Measurements from ENCODE around the gene CDKN1A. TPM values are rescaled to one million over a fixed set of nuclear protein-coding genes. Genes with fewer than 3 reads are reported as not detected.

Gene CDKN1A
- total RNA-seq, 1 donor from 2014 or later: 201 TPM

DNA sequence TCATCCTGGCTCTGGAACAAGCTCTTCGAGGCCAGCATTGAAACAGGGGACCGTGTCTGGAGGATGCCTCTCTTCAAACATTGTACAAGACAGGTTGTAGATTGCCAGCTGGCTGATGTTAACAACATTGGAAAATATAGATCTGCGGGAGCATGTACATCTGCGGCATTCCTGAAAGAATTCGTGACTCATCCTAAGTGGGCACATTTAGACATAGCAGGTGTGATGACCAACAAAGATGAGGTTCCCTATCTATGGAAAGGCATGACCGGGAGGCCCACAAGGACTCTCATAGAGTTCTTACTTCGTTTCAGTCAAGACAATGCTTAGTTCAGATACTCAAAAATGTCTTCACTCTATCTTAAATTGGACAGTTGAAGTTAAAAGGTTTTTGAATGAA is 3.6 kb upstream of the CDKN1A start:
- H3K9me3 Mint-ChIP-seq (ENCODE audit: unreplicated experiment): no peaks in the 10 kb centered on the region
- no peak for DNase-seq (ENCODE audit: extremely low spot score, unreplicated experiment)
- TF ChIP-seq, protein P1, sequence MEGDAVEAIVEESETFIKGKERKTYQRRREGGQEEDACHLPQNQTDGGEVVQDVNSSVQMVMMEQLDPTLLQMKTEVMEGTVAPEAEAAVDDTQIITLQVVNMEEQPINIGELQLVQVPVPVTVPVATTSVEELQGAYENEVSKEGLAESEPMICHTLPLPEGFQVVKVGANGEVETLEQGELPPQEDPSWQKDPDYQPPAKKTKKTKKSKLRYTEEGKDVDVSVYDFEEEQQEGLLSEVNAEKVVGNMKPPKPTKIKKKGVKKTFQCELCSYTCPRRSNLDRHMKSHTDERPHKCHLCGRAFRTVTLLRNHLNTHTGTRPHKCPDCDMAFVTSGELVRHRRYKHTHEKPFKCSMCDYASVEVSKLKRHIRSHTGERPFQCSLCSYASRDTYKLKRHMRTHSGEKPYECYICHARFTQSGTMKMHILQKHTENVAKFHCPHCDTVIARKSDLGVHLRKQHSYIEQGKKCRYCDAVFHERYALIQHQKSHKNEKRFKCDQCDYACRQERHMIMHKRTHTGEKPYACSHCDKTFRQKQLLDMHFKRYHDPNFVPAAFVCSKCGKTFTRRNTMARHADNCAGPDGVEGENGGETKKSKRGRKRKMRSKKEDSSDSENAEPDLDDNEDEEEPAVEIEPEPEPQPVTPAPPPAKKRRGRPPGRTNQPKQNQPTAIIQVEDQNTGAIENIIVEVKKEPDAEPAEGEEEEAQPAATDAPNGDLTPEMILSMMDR (IDR thresholded peaks at IDR 0.05): no peak
- no peak overlapping the region for H3K27ac Mint-ChIP-seq (ENCODE audit: unreplicated experiment)
- H3K4me1 Mint-ChIP-seq (ENCODE audit: unreplicated experiment): peaks cover 37% of the 10 kb centered on the region
- peaks cover 3% of the 10 kb centered on the region for H3K36me3 Mint-ChIP-seq (ENCODE audit: unreplicated experiment)
- H3K4me3 Mint-ChIP-seq (ENCODE audit: unreplicated experiment): no peak overlapping the region
- H3K27me3 Mint-ChIP-seq (ENCODE audit: unreplicated experiment): no peaks in the 10 kb centered on the region

- Mint-ChIP-seq H3K27me3 (ENCODE audit: unreplicated experiment) (no peaks in the 10 kb centered on the region), H3K27ac (ENCODE audit: unreplicated experiment) (peak overlapping the region; percentile 96), H3K4me3 (ENCODE audit: unreplicated experiment) (peak overlapping the region; percentile 44), H3K4me1 (ENCODE audit: unreplicated experiment) (peaks cover 45% of the 10 kb centered on the region), H3K36me3 (ENCODE audit: unreplicated experiment) (peaks cover 3% of the 10 kb centered on the region), H3K9me3 (ENCODE audit: unreplicated experiment) (no peaks in the 10 kb centered on the region)
- no peak for DNase-seq (ENCODE audit: extremely low spot score, unreplicated experiment)
- TF ChIP-seq, protein P1 (IDR thresholded peaks at IDR 0.05): no peak
These were observed 2.1 kb upstream of the CDKN1A start for GRCh38 chr6:36676141-36677058.

- peaks cover 3% of the 10 kb centered on the region for H3K36me3 Mint-ChIP-seq (ENCODE audit: unreplicated experiment)
- TF ChIP-seq, protein P1 (IDR thresholded peaks at IDR 0.05): no peak
- DNase-seq (ENCODE audit: extremely low spot score, unreplicated experiment): no peak
- H3K9me3 Mint-ChIP-seq (ENCODE audit: unreplicated experiment): no peaks in the 10 kb centered on the region
- peaks cover 51% of the 10 kb centered on the region for H3K4me1 Mint-ChIP-seq (ENCODE audit: unreplicated experiment)
- peak overlapping the region; percentile 44 for H3K4me3 Mint-ChIP-seq (ENCODE audit: unreplicated experiment)
- peak overlapping the region; percentile 96 for H3K27ac Mint-ChIP-seq (ENCODE audit: unreplicated experiment)
- no peaks in the 10 kb centered on the region for H3K27me3 Mint-ChIP-seq (ENCODE audit: unreplicated experiment)
These were observed 1.3 kb upstream of the CDKN1A start for GRCh38 chr6:36677059-36677749.

DNA sequence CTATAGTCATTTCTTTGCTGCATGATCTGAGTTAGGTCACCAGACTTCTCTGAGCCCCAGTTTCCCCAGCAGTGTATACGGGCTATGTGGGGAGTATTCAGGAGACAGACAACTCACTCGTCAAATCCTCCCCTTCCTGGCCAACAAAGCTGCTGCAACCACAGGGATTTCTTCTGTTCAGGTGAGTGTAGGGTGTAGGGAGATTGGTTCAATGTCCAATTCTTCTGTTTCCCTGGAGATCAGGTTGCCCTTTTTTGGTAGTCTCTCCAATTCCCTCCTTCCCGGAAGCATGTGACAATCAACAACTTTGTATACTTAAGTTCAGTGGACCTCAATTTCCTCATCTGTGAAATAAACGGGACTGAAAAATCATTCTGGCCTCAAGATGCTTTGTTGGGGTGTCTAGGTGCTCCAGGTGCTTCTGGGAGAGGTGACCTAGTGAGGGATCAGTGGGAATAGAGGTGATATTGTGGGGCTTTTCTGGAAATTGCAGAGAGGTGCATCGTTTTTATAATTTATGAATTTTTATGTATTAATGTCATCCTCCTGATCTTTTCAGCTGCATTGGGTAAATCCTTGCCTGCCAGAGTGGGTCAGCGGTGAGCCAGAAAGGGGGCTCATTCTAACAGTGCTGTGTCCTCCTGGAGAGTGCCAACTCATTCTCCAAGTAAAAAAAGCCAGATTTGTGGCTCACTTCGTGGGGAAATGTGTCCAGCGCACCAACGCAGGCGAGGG is 594 bp upstream of the CDKN1A start:
- no peaks in the 10 kb centered on the region for H3K9me3 Mint-ChIP-seq (ENCODE audit: unreplicated experiment)
- peaks cover 56% of the 10 kb centered on the region for H3K4me1 Mint-ChIP-seq (ENCODE audit: unreplicated experiment)
- TF ChIP-seq, protein P1 (IDR thresholded peaks at IDR 0.05): no peak
- H3K36me3 Mint-ChIP-seq (ENCODE audit: unreplicated experiment): peaks cover 6% of the 10 kb centered on the region
- DNase-seq (ENCODE audit: extremely low spot score, unreplicated experiment): no peak
- peak overlapping the region; percentile 96 for H3K27ac Mint-ChIP-seq (ENCODE audit: unreplicated experiment)
- H3K27me3 Mint-ChIP-seq (ENCODE audit: unreplicated experiment): no peaks in the 10 kb centered on the region
- peak overlapping the region; percentile 61 for H3K4me3 Mint-ChIP-seq (ENCODE audit: unreplicated experiment)
